GM21717 (cell line): ENCODE results near the gene CACNA1F.

ENCODE experiments used
- ATAC-seq: cut with Tn5 transposase; IDR thresholded peaks from one replicate; pipeline ENCODE4 v1.9.1; 2021; ENCODE audit warnings: mild to moderate bottlenecking, moderate library complexity; ENCODE audit not compliant: unreplicated experiment

Gene CACNA1F

GRCh38 chrX:49199906-49200771, 33.0 kb downstream of the CACNA1F start, which contains the start of gene SYP:
Gene SYP, minus strand, starts transcription at chrX:49200193. Its CDS starts 7 bp downstream, at chrX:49200186.
- ATAC-seq = peak; percentile 78

GRCh38 chrX:49199315-49199595, 33.9 kb downstream of the CACNA1F start:
- no peak for ATAC-seq

- no peak for ATAC-seq
Observed at GRCh38 chrX:49198540-49199314, 34.4 kb downstream of the CACNA1F start.

- no peak for ATAC-seq
Observed at GRCh38 chrX:49197543-49198087, 35.5 kb downstream of the CACNA1F start.

- ATAC-seq = no peak
Observed at GRCh38 chrX:49193542-49193964, 39.6 kb downstream of the CACNA1F start.

GRCh38 chrX:49192722-49193328, 40.3 kb downstream of the CACNA1F start:
- ATAC-seq = no peak

GRCh38 chrX:49191574-49192011, 41.5 kb downstream of the CACNA1F start:
- peak; percentile 13 for ATAC-seq

GRCh38 chrX:49190821-49191573, 42.1 kb downstream of the CACNA1F start:
- ATAC-seq = peak; percentile 89

- no peak for ATAC-seq
Observed at GRCh38 chrX:49189606-49190005, 43.5 kb downstream of the CACNA1F start.

GRCh38 chrX:49188468-49189076, 44.6 kb downstream of the CACNA1F start:
- no peak for ATAC-seq

- no peak for ATAC-seq
Observed at GRCh38 chrX:49187526-49187925, 45.6 kb downstream of the CACNA1F start.

GRCh38 chrX:49187028-49187394, 46.1 kb downstream of the CACNA1F start:
- ATAC-seq = no peak

- ATAC-seq = no peak
Observed at GRCh38 chrX:49186125-49187027, 46.8 kb downstream of the CACNA1F start, which contains the start of gene PRICKLE3. Gene PRICKLE3, minus strand, starts transcription at chrX:49186373. Its CDS starts 76 bp downstream, at chrX:49186297.

- no peak for ATAC-seq
Observed at GRCh38 chrX:49184294-49185281, 48.6 kb downstream of the CACNA1F start.

GRCh38 chrX:49183701-49184281, 49.3 kb downstream of the CACNA1F start:
- ATAC-seq = no peak

- no peak for ATAC-seq
Observed at GRCh38 chrX:49179358-49179757, 53.8 kb downstream of the CACNA1F start.

- ATAC-seq = no peak
Observed at GRCh38 chrX:49178537-49178936, 54.6 kb downstream of the CACNA1F start.
